Kidney glomerular epithelial cell (primary cell): ENCODE measurements around the gene TMEM132D.

ENCODE experiments used
- DNase-seq: peaks from one replicate; lab custom pipeline; 2025; lab: John Stamatoyannopoulos, UW

Gene TMEM132D

DNA sequence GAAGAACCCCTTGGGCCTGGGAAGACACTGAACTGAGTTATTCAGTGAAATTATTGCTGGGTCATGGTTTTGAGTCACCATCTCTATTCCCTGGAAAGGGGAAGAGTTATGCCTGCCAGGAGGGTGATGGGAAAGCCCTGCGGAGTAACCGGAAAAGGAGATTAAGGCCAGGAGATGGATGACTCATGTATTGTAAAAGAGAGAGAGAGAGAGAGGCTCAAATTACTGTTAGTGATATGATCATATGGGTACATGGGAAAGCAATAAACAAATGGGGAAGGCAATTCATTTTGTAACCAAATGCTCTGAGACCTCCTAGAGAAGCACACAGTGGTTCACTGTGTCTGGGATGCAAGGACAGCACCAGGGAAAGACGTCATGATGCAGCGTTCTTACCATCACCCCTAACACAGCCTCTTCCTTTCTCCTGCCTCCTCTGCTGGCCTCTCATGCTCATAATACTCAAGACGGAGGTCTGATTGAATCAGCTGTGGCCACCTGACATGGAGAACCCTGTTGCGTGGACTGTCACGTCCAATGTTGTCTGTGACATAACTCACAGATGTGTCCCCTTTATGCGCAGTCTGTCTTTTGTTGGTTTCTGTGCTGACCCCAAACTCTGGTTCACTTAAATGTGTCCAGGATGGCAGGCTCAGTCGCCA is 243.7 kb downstream of the TMEM132D start:
- DNase-seq, result peak; percentile 14

DNA sequence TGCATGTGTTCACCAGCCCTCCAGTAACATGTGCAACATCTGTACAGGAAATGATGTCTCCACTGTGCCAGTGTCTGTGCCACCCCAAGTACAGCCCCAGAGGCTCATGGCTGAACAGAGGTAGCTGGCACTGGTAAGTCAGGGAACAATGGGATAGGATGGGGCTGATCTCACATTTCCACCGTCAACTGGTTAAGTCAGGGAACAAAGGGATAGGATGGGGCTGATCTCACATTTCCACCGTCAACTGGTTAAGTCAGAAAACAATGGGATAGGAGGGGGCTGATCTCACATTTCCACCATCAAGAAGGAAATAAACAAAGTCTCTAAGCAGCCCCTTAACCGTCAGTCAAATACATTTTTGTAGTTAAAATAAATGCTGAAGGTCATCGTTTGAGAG is 246.6 kb downstream of the TMEM132D start:
- DNase-seq, result no peak

DNA sequence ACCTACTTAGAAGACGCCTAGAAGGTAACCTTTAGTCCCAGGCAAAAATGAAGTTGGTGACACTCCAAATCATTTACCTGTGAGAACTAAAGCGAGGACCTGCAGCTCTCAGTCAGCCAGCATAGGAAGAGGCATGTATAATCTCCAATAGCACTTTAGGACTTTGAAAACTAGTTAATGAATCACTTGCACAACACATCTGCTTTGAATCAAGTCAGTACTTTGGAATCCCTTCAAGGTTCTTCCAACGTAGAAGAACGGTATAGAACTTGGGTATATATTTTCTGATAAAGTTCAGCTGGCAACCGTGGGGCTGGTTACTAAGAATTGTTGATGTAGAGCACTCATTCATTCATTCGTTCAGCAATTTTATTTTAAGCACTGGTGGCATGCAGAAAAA is 251.9 kb downstream of the TMEM132D start:
- no peak for DNase-seq

DNA sequence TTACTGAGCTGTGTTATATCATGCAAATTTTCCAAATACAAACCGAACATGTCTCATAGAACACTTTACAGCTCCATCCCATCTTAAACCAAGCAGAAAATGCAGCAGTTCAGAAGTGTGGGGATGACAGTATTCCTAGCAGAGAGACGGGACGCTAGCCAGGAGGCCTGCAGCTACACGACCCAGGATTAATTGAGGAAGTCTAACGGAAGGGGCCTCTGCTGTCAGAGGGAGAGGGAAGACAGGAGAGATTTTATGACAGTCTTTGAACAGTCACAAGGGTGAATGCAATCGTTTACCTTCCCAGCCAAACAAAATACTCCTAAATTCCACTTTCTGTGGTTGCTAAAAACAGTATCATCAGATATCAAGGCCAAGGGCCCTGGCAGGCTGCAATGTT is 261.9 kb downstream of the TMEM132D start:
- no peak for DNase-seq

DNA sequence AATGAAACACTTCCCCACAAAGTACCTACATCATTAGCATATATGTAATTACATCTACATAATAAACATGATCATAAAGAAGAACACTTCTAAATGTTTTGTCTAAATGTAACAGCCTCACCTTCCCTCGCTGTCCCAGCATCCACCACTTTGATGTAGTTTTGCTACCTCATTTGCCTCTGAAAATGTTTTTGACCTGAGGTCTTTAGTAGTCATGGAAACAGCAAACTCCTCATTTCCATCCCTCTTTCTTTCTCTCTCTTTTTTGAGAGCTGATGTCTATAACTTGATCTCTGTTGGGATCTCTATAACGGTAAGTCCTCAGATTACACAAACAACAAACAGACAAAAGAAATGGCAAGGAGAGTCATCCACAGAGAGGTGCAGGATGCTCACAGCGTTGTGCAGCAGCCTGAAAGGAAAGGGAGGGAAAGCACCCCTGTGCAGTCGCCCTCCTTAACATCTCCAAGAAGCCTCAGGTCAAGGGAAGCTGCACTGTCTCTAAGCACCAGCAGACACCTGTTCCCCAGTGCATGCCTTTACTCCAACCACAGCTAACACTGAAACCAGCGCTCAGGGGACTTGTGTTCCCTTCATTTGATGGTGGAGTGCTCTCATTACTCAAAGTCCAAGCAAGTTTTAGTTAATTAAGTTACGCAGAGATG is 268.7 kb downstream of the TMEM132D start:
- DNase-seq, result no peak

DNA sequence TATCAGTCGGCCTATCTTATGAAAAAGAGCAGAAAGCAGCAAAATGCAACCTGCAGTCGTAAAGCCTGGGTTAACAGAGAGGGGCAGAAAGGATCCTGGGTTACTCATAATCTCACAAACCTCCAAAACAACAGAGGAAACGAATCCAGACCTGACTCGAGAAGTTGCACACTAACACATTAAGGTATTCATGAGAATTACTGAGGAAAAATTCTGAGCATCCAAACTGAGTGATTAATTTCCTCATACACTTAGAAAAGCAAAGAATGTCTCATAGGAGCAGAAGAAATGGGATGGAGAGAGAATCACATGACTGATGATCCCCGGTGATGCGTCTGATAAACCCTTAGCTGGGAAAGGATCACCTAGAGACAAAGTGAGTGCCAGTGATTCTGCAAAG is 272.5 kb downstream of the TMEM132D start:
- DNase-seq, result no peak

DNA sequence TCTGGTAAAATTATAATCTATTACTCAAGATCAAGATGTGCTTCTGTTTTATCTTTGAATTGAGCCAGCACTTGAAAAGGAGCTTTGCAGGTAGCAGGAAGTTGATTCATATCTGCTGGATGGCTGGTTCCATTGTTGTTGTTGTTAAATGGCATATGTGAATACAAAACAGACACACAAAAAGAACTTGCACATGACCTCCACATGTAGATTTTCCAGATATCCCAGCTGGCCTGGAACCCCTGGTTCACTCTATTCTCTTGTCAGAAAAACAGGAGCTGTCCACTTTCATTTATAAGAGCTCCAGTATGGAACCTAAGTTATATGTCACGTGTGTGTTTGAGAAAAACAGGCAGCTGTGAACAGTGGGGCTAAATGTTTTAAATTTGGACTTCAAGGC is 273.9 kb downstream of the TMEM132D start:
- DNase-seq, result no peak

DNA sequence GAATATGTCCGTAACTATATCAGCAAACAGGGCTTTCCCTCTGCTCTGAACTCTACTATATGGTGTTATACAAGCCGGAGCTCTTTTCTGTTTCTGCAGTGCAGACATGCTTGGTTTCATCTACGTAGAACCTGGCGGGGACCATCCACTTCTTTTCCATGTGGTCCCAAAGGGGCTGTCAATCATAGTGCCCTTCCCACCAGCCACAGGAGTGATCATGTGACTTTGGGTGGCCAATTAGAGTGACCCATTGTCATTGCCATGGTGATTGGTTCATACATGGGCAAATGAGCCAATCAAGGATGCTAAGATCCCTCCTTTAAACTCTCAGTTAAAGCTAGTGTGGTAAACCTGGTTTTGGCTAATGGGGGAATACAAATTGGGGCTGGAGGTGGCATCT is 281.3 kb downstream of the TMEM132D start:
- no peak for DNase-seq

DNA sequence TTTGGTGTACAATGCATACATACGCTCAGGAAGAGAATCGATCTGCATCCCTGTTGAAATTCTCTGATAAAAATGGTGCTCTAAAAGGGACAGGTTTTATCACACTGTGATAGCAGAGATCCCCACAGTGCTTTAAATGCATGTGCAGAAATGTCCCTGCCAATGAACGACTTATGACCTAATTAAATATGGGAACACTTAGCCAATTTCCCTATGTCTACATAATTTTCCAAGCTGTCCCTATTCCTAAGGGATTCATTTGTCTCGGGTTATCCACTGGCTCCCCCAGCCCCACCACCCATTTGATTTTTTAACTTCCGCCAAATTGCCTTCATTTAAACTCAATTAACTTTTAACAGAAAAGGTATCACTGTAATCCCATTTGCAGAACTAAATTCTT is 284.6 kb downstream of the TMEM132D start:
- no peak for DNase-seq

DNA sequence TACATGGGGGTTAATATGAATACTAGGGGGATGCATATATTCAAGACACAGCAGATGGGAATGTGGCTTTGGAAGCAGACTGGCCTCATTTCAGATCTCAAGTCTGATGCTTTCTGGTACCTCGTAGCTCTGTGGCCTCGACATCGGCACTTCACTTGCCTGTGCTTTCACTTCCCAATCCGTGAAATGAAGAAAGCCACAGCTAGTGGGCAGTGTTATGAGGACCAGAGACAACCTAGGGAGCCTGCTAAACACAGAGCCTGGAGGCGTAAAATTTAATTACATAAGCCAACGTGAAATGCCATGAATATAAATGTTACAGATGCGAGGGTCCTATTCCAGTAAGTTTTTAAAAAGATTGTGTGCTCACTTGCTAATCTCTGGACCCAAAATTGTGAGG is 286.0 kb downstream of the TMEM132D start:
- no peak for DNase-seq

DNA sequence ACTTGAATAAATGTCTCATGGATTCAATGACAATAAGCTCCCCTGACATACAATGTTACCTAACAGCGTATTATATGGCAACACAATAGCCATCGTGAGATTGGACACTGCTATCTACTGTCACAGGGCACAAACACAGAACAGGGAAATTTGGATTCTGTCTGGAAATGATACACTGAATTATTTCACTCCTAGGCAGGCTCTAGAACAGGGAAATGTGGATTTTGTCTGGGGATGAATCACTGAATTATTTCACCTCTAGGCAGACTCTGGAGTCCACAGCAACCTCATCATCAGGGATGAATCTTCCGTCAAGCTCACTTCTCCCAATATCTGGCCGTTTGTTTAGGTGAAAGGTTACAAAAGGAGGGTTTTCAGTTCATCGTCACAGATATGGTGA is 288.8 kb downstream of the TMEM132D start:
- peak; percentile 63 for DNase-seq

DNA sequence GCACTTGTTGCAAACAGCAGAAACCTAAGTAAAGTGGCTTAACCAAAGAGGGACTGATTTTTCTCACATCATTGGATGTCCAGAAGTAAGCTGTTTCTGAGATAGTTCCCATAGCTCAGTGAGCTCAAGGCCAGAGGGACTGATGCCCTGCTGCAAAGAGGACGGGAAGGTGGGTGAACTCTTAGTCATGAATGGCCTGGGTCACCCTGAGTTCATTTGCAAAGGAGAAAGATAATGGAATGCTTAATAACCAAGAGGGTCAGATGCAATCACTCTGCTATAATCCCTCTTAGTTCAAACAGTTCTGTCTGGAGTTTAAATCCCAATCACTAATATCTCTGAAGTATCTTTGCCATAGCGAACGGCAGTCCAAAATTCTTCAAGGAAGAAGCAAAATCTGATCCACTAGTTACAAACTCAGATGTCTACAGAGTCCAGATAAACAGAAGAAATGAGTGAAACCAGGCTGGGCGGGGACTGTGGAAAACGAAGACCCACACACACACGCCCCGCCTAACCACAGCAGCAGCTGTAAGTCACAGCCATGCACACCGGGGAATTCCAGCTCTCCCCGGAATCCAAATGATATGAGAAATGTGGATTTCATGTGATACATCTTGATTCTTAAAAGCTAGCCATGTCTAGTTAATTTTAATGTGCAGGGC is 289.5 kb downstream of the TMEM132D start:
- peak; percentile 52 for DNase-seq

DNA sequence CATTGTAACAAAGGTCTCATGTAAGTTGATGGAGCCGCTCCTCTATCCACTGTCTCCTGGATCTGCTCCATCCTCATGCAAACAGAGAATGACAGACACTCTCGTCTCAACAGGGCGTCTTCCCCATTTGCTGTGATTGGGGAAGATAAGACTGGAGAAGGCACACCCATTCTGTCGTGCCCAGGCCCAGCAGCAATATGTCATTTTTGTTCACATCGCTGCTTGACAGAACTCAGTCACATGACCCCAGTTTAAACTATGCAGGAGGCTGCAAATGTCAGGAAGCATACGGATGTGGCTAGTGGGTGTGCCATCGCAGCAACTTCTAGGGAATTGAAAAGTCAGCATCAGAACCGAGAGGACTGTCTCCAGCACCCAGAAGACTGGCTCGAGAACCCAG is 290.5 kb downstream of the TMEM132D start:
- DNase-seq, result no peak

DNA sequence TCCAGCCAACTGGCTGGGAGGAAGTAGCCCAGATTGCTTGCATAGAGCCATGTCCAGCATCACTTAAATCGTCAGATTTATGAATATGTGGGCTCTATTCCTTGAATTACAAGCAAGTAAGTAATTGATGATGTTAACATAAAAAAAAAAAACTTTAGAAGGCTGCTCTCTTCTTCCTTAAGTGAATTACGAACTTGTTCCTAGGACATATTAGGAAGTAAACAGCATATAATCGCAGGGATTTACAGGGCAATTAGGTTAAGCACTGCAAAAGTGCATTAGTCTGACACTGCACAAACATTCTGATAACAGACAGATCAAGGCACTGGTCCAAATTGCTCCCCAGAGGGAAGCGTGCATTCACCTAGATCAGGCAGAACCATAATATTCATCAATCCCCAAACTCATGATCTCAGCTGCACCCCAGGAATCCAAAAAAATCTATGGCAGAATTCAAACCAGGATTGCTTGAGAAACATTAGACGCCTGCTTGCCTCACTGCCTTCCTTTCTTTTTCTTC is 293.2 kb downstream of the TMEM132D start:
- DNase-seq, result no peak

DNA sequence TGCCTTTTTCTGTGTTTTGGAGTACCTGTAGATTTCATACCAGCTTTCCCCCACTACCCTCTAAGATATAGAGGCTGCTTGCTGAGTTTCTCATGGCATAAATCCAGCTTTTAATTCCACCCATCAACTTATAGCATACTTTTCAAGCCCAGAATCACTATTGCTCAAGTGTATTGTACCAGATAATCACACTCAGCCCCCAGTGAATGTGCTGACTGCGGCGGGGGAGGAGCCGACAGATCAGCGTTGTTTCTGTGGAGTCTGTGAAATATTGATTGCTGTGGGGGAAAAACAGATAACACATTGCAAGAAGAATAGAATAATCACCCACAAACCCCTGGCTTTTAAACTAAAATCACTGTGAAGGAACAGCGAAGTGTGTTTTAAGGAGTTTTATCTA is 296.1 kb downstream of the TMEM132D start:
- no peak for DNase-seq

DNA sequence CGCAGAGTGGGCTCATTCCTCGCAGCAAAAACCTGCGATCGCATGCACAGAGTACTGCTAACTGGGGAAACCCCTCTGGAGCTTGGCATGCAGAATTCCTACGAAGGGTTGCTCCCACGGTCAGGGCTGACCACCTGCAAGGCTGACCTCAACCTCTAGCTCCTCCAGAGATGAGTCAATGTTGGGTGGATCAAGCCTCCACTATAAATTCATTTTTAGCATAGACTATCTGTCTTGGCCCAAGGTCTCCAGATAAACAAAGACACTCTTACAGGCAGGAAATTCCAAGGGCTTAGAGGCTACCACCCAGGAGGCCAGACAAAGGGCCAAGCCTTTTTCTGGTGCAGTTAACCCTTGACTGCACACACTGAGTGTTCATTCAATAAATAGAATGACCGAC is 296.5 kb downstream of the TMEM132D start:
- peak; percentile 95 for DNase-seq

DNA sequence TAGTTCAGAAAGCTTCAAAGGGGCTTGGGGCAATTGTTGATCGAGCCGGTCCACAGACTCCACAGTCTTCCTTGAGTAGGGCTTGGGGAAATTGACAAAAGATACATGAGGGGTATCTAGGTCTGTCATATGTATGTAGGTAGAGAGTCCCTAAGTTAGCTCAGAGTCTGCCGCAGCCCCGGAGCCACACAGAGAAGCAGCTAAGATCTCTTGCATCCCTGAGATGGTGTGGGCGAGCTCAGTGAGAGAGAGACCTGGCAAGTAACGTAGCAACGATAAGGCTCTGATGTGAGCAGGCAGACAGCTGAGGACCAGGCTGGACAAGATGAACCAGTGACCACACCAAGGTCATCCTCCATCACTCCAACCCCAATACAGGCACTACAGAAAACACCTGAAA is 297.6 kb downstream of the TMEM132D start:
- no peak for DNase-seq

DNA sequence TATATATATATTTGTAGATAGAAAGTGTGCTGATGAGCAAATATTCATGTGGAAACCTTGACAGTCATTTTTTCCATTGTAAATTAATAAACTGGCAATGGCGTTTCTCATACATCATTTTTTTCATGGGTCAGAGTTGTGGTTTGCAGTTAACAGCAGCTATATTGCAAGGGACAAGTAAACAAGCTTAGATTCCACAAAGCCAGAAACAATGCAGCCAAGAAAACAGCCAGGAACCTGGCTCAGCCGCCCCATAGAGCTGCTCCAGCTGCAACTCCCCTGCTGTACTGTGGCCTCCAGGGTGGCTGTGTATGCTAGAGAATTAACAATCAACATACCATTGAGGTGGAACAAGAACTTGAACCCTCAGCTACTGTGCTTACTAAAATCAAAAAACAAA is 298.2 kb downstream of the TMEM132D start:
- no peak for DNase-seq

DNA sequence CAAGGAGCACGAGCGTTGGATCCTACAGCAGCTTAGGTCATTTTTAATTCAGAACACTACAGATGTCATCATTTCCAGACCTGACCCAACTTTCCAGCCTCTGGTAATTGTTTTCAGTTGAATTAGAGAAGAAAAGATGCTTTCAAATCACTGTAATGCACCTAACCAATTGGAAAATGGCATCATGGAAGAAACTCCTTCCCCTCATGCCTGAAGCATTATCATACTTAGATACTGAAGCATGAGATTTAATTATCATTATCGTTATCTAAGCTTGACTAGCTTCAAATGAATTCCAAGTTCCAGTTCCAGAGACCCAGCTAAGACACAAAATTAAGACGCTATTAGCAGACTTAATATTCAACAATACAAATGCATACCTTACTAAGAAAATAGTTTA is 299.3 kb downstream of the TMEM132D start:
- no peak for DNase-seq

DNA sequence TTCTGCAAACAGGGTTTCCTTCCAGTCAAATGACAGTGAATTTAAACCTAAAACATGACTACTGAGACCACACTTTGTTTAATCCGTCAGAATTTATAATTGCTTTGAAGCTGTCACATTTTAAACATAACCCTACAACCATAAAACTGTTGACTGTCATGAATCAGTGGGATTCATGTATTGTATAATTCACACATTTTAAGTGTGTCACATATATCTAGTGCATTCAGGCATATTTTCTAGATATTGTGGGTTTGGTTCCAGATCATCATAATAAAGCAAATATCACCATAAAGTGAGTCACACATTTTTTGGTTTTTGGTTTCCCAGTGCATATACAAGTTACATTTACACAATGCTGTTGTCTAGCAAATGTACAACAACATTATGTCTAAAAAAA is 304.4 kb downstream of the TMEM132D start:
- DNase-seq, result peak; percentile 25

DNA sequence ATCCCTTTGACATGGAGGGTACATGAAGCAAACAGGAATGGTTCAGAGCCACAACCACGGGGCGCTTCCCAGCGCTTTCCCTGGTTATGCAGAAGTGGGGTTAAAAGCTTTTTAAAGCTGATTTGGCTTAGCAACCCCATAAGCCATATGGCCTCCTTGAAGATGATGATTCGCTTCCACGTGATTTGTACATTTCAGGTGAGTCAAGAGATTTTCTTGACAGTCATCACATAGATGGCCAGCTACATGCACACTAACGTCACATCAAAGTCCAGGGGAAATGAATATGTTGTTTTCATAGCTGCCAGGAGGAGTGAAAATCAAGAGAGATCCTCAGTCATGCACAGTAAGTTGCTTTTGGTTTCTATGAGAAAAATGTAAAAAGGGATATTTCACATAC is 309.7 kb downstream of the TMEM132D start:
- DNase-seq, result no peak

DNA sequence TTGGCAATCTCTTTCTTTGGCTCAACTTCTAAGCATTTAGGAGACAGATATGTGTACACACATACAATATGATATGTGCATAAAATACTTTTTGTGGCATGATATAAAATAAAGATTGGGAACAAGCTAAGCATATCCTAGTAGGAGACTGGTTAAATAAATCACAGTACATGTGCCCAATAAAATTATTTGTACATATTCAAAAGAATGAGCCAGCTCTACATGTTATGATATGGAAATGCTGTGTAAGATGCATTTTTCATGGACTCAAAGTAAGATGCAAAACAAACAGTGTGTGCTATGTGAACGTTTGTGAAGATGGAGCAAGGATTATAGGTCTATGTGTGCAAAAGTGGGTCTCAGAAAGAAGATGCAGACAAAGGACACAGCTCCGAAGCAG is 311.4 kb downstream of the TMEM132D start:
- DNase-seq, result no peak

DNA sequence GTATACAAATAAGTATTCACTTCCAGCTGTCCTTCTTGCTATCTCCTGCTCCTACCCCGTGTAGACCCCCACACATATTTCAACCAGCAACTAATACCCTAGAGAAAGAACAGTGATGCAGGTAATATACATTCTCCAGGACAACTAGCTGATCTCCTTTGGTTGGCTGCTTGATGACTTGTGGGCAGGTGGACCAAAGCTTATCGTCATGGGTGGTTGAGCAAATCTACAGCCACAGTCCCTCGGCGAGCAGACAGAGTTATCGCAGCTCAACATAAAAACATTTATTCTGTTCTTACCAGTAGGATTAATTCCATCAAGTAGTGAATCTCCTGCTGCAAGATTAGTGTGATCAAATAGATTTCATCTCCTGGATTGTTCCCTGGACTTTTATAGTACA is 314.3 kb downstream of the TMEM132D start:
- no peak for DNase-seq
